CD4-positive, alpha-beta T cell treated with Interleukin-21 for 1 hour (primary cell): ENCODE data around the gene OMP.
A peak's percentile ranks its signal among the peaks of the same experiment; 100 is the strongest.

ENCODE experiments used
- DNase-seq: peaks from one replicate; pipeline ENCODE4 v3.0.0-alpha.2; 2020

OMP gene

DNA sequence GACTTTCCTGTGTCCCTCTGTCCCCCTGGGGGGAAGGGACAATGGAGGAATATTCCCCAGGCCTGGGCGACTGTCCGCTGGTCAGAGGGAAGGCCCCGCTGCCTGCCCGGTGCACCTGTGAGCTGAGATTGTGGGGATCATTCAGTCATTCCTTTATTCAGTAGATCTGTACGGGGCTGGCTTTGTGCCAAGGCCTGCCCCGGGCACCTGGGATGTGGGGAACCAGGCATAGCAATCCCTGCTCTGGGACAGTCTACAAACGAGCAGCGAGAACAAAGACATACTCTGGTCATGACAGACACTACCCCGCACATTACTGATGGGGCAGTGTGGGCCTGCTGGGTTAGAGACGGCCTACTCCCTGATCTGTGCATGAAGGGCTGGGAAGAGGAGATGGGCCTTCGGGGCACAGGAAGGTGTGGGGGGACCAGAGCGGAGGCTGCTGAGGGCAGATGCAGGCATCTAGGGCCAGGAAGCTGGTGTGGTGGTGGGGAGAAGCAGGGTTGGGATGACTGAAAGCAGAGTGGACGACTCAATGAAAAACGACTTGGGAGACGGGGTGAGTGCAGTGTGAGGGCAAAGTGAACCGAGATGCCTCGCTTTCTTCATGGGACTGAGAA is 23.6 kb downstream of the OMP start:
- no peak for DNase-seq

DNA sequence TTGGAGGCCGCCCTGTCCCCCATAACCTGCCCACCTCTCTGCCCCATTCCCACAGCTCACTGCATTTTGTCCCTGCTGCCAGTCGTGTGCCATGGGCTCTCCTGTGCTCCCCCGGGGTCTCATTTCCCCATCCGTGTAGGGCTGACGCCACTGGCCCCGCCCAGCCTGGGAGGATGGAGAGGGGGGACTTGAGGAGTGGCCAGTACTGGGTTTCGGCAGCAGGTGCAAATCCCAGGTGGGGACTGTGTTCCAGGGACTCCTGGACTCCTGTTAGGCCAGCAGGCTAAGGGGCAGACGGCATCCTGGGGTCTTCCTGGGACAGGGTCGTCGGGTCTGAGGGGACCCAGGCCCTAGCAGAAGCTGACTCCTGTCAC is 24.2 kb downstream of the OMP start:
- no peak for DNase-seq

DNA sequence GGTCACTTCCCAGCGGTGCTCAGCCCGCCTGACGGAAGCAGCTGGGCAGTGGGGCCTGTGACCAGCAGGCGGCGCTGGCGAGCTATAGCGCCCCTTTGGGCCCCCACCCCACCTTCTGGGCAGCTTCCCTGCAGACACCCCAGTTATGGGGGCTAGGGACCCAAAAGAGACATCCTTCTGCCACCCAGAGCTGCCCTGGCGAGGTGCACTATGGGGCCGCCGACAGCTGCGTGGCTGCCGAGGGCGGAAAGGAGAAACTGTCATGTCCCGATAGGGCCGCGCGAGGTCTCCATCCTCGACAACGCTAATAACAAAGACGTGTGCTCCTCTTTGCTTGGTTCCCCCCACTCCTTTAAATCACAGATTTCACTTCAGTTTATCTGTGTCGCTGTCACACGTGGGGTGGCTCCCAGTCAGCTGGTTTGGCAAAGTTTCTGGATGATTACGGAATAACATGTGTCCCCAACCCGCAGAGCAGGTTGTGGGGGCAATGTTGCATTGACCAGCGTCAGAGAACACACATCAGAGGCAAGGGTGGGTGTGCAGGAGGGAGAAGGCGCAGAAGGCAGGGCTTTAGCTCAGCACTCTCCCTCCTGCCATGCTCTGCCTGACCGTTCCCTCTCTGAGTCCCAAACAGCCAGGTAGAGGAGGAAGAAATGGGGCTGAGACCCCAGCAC is 24.7 kb downstream of the OMP start:
- DNase-seq, result peak; percentile 52

DNA sequence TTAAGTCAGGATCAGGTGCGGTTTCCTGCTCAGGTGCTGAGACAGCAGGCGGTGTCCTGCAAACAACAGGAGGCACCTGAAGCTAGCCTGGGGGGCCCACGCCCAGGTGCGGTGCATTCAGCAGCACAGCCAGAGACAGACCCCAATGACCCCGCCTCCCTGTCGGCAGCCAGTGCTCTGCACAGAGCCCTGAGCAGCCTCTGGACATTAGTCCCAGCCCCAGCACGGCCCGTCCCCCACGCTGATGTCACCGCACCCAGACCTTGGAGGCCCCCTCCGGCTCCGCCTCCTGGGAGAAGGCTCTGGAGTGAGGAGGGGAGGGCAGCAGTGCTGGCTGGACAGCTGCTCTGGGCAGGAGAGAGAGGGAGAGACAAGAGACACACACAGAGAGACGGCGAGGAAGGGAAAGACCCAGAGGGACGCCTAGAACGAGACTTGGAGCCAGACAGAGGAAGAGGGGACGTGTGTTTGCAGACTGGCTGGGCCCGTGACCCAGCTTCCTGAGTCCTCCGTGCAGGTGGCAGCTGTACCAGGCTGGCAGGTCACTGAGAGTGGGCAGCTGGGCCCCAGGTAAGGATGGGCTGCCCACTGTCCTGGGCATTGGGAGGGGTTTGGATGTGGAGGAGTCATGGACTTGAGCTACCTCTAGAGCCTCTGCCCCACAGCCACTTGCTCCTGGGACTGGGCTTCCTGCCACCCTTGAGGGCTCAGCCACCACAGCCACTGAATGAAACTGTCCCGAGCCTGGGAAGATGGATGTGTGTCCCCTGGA is 25.5 kb downstream of the OMP start, which contains the start of gene MYO7A:
Gene MYO7A, plus strand, starts transcription at position 327 of the 772 bp plus-strand sequence. CDS start 2,389 bp downstream, outside the sequence.
- no peak for DNase-seq

DNA sequence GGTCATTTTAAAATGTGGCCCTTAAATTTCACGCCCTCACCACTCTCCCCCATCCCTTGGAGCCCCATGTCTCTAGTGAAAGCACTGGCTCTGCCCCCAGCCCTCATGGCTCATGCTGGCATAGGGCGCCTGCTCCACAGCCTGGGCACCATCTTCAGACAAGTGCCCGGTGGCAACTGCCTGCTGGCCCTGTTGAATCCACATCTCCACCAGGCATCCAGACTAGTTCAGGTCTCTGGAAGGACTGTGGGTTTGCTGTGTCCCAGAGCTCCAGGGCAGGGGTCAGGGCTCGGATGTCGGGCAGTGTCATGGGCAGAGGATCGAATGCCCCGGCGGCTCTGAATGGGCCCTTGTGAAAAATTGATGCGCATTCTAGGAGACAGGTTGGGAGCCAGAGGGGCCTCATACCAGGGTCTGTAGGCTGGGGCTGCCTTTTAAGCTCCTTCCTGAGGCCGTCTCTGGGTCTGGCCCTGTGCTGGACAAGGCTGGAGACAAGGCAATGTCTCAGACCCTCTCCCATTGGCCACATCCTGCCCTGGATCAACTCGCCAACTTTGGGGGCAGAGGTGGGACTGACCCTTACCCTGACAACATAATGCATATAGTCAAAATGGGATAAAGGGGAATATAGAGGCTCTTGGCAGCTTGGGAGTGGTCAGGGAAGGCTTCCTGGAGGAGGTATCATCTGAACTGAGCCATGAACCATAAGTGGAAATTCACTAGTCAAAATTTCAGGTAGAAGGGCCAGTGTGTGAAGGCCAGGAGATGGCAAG is 26.6 kb downstream of the OMP start:
- no peak for DNase-seq

DNA sequence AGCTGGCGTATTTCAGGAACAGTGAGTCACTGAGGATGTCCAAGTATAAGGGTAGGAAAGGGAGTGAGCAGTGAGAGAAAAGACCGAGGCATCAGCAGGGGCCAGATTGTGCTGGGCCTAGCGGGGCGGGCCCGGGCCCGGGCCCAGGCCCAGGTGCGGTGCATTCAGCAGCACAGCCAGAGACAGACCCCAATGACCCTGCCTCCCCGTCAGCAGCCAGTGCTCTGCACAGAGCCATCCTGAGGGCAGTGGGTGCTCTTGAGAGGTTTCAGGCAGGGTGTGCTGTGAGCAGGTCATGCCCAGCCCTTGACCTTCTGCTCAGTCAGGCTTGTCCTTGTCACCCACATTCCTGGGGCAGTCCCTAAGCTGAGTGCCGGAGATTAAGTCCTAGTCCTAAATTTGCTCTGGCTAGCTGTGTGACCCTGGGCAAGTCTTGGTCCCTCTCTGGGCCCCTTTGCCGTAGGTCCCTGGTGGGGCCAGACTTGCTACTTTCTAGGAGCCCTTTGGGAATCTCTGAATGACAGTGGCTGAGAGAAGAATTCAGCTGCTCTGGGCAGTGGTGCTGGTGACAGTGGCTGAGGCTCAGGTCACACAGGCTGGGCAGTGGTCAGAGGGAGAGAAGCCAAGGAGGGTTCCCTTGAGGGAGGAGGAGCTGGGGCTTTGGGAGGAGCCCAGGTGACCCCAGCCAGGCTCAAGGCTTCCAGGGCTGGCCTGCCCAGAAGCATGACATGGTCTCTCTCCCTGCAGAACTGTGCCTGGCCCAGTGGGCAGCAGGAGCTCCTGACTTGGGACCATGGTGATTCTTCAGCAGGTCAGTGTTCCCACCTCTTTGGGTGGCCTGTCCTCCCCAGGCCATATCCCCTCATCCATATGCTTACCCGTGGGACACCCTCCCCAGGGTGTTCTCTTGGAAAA is 27.5 kb downstream of the OMP start:
- no peak for DNase-seq

DNA sequence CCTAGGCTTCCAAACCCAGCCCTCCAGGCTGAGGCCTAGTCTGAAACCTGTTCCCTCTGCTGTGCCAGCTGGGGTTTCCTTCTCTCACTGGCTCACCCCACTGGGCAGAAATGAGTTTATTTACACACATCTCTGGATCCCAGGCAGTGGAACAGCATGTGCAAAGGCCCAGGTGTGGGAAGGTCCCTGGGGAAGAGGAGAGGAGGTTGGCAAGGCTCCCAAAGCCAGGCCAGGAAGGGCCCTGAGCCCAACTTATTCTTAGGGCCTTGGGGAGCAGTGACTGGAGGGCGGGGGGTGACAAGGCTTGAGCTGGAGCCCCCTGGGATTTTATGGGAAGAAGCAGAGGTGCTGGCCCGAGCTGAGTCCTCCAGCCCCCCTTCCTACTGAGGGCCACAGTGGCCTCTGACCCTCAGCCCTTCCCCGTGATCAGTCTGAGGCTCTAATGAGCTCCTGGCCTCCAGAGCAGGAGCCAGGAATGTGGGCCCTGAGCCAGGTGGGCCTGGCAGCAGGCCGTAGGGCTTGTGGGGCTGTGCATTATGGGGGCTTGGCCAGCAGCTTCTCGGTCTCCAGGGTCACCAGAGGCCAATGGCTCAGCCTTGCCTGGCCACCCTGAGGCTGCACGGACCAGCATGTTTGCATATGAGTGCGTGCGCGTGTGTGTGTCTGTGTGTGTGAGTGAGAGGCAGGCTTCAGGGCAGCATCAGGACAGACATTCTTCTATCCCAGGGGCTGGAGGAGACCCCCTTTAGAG is 28.3 kb downstream of the OMP start:
- no peak for DNase-seq

DNA sequence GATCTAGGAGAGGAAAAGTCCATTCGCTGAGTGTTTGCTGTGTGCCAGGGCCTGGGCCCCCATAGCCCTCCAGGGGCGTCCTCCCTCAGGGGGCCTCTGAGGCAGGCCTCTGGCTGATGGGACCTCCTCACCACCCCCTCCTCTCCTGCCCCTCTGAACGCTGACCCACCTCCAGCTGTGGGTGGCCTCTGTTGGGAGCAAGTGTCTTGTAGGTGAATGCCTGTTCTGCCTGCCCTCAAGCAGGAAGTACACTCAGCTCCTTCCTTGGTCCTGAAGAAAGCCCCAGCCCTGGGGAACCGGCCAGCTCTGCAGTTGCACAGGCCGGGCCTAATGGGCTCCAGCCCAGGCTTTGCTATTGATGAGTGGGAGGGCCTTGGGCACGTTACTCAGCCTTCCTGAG is 28.9 kb downstream of the OMP start:
- no peak for DNase-seq

DNA sequence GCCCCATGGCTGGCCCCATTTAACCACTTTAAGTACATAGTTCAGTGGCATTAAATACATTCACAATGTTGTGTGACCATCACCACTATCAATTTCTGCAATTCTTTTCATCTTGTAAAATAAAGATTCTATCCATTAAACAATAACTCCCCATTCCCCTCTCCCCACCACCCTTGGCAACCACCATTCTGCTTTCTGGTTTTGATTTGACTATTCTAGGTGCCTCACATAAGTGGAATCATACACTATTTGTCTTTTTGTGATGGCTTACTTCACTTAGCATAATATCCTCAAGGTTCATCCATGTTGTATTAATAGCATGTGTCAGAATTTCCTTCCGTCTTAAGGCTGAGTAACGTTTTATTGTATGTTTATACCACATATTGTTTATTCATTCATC is 32.4 kb downstream of the OMP start:
- no peak for DNase-seq

DNA sequence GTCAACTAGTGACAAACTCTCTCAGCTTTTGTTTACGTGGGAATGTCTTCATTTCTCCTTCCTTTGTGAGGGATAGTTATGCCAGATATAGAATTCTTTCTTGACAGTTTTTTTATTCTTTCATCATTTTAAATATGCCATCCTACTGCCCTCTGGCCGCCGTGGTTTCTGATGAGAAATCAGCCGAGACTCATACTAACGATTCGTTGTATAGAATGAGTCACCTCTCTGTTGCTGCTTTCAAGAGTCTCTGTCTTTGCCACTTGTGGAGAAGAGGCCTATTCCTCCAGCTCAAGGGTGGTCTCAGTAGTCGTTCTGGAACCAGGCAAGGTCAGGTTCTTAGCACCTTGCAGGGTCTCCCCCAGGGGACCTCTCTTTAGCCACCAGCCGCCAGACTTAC is 33.4 kb downstream of the OMP start:
- no peak for DNase-seq

DNA sequence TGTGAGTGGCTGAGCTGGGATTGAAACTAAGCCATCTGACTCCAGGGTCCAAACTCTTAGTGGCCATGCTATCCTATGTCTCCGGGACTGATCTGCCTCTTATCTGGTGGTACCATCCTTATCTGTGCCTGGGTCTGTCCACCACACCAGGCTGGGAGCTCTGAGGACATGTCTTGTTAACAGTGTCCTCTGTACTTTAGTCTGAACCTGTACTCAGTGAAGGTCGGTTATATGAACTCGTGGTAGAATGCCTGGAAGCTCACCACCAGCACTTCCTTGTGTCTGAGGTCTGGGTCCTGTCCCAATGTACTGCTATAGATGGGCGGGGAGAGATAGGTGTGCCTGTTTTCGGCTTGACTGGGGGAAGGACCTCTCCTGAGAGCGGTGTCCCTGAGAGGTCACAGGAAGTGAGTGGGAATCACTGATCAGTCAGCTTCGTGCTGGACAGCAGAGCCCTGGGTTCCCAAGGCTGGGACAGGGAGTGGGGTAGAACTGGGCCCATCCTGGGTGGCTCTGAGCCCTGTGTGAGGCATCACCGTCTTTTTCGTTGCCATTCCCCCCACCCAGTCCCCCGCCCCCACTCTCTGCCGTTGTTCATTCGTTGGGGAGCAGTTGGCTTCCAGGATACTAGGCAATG is 34.3 kb downstream of the OMP start:
- DNase-seq, result no peak

DNA sequence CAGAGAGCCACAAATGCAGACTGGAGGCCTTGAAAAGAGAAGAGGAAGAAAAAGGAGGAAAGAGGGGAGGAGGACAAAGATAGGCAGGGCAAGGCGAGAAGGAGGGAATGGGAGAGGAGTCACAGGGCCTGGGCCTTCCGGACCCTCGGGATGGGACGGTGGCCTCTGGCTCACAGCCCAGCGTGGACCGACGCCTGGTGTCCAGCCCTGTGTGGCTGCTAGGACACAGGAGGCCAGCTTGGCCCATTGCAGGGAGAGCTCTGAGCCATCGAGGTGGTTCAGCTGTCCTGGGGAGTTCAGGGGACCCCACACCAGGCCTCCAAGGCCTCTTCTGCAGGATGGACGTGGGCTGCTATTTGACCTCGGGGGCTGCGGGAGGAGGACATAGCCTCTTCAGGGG is 34.8 kb downstream of the OMP start:
- no peak for DNase-seq

DNA sequence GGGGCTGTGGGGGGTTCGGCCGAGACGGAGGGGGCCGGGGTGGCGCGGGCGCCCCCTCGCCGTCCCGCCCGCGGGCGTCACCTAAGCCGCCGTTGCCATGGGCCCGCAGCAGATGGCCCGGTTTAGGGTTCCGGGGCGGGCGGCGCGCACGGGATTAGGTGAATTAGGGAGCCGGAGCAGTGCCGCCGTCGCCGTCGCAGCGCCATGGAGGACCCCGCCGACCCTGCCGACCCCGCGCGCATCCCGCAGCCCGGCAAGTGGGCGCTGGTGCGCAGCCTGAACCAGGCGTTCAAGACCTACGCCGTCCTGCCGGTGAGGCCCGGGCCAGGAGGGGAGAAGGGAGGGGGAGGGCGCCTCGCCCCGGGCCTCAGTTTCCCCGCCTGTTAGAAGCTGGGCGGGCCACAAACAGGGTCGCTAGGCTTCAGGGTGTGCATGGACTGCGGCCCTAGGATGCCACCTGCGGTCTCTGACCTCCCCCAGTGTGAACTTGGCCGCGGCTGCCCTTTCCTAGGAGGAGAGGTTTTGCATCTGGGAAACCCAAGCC is 35.5 kb downstream of the OMP start:
- DNase-seq, result no peak

DNA sequence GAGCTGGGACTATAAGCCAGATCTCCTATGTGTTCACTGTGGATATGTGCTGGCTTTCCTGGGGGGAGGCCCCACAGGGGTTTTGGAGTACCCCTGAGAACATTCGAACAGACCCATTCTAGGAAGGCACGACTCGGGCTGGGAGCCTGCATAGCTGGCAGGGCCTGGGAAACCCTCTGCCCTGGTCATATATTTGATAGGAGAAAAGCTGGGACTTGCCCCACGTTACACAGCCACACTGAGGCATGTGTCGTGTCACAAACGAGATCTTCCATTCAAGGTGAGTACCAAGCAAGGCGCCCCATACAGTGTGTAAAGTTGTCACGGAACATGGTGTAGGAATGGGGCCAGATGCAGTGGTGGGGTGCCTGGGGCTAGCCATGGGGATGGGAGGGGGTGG is 36.6 kb downstream of the OMP start:
- DNase-seq, result no peak

DNA sequence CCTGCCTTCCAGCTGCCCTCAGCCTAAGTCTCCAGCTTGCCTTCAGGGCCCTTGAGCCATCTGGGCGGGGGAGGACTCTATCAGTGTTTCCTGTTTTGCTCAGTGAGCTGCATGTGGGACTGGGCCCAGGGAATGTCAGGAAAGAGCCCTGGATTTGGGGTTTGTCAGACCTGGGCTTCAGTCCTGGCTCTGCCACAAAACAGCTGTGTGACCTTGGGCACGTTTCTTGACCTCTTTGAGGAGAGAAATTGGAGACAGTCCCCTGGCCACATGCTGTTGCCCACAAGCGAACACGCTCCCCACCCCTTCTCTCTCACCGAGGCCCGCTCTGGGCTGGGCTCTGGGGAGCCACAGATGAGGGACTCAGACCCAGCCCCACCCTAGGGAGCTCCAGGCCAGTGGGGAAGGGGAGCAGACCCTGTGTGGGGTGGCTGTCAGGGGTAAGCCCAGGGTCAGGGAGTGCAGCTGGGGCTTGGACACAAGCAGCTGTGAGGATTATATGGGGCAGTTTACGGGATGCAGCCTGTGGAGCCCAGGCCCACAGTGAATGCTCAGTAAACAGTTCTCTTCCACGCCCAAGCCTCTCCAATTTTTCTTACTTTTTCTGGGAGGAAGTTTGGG is 37.7 kb downstream of the OMP start:
- no peak for DNase-seq

DNA sequence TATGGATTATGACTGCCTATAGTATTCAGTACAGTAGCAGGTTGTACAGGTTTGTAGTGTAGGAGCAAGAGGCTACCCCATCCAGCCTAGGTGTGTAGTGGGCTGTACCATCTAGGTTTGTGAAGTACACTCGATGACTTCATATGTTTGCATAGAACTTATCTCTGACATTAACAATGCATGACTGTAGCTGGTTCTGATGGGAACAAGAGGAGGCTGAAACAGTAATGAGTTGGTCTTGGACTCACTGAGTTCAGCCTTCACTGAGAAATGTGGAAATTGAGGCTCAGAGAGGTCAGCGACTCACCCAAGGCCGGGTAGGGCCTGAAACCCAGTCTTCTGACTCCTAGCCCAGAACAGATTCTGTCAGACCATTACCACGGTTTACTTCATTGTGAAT is 38.4 kb downstream of the OMP start:
- DNase-seq, result no peak

DNA sequence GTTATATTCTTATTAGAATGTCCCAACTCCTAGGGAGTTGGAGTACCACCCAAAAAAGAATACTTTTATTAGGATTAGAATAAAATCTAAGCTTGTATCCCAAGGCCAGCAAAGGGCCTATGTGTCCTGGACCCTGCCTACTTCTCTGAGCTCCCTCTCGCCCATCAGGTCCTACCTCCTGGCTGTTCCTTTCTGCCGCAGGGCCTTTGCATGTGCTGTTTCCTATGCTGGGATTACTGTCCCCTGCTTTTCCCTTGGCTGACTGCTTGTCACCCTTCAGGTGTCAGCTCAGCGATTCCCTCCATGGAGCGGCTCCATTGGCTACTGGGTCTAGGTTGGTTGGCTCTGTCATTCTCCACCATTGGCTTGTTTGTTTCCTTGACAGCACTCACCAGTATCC is 38.8 kb downstream of the OMP start:
- DNase-seq, result no peak

DNA sequence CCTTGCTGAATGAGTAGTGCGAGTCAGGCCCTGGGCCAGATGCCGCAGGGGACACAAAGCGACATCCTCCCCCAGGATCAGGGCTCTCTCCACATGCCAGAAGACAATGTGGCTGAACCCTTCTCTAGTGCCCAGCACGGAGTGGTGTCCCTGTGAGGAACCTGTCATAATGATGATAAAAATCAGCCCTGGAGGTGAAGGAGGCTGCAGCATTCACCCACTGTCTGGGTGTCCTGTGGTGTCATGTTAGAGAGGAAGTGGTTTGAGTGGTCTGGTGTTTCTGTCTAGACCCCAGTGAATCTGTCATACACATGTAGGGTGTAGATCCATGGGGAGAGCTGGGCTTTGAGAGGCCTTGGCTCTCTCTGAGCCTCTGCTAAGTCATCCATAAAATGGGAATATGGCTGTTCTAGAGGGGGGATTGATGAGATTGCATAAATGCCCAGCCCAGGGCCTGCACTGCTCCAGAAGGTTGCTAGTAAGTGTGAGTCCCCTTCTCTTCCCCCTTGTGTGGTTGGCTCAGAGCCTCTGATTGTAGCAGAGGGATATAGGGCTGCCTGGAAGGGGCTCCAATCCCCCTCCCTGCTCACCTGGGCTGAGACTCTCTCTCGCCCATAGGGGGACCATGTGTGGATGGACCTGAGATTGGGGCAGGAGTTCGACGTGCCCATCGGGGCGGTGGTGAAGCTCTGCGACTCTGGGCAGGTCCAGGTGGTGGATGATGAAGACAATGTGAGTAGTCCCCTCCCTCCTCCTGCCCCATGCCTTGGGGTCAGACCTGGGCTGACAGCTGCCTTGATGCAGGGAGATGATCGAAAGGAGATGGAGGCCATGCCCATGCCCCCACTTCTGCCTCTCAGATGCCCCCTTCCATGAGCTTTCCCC is 39.7 kb downstream of the OMP start:
- DNase-seq, result peak; percentile 20

DNA sequence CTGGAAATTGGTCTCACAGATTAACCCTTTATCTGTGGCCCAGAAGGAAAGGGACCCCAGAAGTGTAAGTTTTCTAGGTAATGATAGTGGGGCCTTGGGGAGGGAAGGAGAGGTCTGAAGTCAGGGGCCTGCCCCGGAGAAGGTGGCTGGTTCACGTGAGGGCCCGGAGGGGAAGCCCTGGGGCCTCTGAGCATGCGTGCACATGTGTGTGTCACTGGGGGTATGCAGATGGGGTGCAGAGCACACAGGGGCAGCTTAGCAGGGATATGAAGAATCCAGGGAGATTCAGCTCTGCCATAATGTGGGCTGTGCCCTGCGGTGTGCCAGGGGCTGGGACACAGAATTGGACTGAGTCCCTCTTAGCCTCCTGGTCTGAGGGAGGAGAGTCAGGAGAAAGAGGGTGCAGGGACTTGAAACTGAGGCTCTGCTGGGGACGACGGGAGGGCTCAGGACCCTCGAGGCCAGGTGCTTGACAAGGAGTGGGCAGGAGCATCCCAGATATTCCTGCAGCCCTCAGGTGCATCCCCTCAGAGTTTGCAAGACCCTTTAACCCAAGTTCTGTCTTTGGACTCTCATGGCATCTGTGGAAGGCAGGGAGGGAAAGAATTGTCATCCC is 40.9 kb downstream of the OMP start:
- no peak for DNase-seq
